Parathyroid adenoma (tissue), 2 donors: Measurements from ENCODE around the gene ASRGL1.

Source experiments
- H2AFZ ChIP-seq: fragments of 300-600 bp; sonication (generic); one replicate; pipeline ENCODE4 v1.7.0; 2017; ENCODE audit warnings: antibody characterized with exemption, mild to moderate bottlenecking
- H3K27ac ChIP-seq: fragments of 300-600 bp; sonication (generic); one replicate; pipeline ENCODE4 v1.7.0; 2017
- H3K27me3 ChIP-seq: fragments of 300-600 bp; sonication (generic); one replicate; pipeline ENCODE4 v1.7.0; 2017; ENCODE audit warnings: low read length; ENCODE audit not compliant: control insufficient read depth, insufficient read depth
- H3K36me3 ChIP-seq: fragments of 300-600 bp; sonication (generic); one replicate; pipeline ENCODE4 v1.7.0; 2017; ENCODE audit warnings: low read length; ENCODE audit not compliant: control insufficient read depth, insufficient read depth
- H3K4me1 ChIP-seq: fragments of 300-600 bp; sonication (generic); one replicate; pipeline ENCODE4 v1.7.0; 2017; ENCODE audit warnings: control low read depth
- H3K4me2 ChIP-seq: fragments of 300-600 bp; sonication (generic); one replicate; pipeline ENCODE4 v1.7.0; 2017; ENCODE audit warnings: low read length
- H3K4me3 ChIP-seq: fragments of 300-600 bp; sonication (generic); one replicate; pipeline ENCODE4 v1.7.0; 2017; ENCODE audit warnings: low read depth, low read length
- H3K79me2 ChIP-seq: fragments of 300-600 bp; sonication (generic); one replicate; pipeline ENCODE4 v1.7.0; 2017; ENCODE audit warnings: control low read depth
- H3K9ac ChIP-seq: fragments of 300-600 bp; sonication (generic); one replicate; pipeline ENCODE4 v1.7.0; 2017; ENCODE audit warnings: mild to moderate bottlenecking
- H3K9me3 ChIP-seq: fragments of 300-600 bp; sonication (generic); one replicate; pipeline ENCODE4 v1.7.0; 2017; ENCODE audit warnings: low read length; ENCODE audit not compliant: control insufficient read depth
- TF ChIP-seq, protein P1 (sequence below): fragments of 300-600 bp; sonication (generic); IDR thresholded peaks from one replicate; pipeline ENCODE4 v1.7.0; 2017; ENCODE audit warnings: antibody characterized with exemption, mild to moderate bottlenecking
- donor health status: primary hyperparathyroidism.

The ASRGL1 gene

DNA sequence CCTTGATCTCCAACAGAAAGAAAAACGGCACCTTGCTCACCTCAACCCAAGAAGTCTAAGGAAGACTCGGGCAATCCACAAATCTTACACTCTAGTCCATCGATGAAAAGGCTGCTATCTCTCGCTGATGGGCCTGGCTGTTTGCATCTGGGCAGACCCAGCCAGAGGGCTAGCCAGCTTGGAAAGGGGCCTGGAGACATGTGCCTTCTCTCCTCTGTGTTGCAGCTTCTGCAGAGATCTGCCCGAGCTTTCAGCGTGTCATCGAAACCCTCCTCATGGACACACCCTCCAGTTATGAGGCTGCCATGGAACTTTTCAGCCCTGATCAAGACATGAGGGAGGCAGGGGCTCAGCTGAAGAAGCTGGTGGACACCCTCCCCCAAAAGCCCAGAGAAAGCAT, 84.7 kb downstream of the ASRGL1 start:
- no peak overlapping the region for H3K9ac ChIP-seq
- H2AFZ ChIP-seq: no peak overlapping the region
- H3K9me3 ChIP-seq: no peaks in the 10 kb centered on the region
- H3K36me3 ChIP-seq: no peaks in the 10 kb centered on the region
- H3K27ac ChIP-seq: no peak overlapping the region
- no peaks in the 10 kb centered on the region for H3K27me3 ChIP-seq
- H3K79me2 ChIP-seq: no peaks in the 10 kb centered on the region
- no peak overlapping the region for H3K4me2 ChIP-seq
- TF ChIP-seq, protein P1, sequence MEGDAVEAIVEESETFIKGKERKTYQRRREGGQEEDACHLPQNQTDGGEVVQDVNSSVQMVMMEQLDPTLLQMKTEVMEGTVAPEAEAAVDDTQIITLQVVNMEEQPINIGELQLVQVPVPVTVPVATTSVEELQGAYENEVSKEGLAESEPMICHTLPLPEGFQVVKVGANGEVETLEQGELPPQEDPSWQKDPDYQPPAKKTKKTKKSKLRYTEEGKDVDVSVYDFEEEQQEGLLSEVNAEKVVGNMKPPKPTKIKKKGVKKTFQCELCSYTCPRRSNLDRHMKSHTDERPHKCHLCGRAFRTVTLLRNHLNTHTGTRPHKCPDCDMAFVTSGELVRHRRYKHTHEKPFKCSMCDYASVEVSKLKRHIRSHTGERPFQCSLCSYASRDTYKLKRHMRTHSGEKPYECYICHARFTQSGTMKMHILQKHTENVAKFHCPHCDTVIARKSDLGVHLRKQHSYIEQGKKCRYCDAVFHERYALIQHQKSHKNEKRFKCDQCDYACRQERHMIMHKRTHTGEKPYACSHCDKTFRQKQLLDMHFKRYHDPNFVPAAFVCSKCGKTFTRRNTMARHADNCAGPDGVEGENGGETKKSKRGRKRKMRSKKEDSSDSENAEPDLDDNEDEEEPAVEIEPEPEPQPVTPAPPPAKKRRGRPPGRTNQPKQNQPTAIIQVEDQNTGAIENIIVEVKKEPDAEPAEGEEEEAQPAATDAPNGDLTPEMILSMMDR: no peak
- H3K4me1 ChIP-seq: no peaks in the 10 kb centered on the region
- no peak overlapping the region for H3K4me3 ChIP-seq

DNA sequence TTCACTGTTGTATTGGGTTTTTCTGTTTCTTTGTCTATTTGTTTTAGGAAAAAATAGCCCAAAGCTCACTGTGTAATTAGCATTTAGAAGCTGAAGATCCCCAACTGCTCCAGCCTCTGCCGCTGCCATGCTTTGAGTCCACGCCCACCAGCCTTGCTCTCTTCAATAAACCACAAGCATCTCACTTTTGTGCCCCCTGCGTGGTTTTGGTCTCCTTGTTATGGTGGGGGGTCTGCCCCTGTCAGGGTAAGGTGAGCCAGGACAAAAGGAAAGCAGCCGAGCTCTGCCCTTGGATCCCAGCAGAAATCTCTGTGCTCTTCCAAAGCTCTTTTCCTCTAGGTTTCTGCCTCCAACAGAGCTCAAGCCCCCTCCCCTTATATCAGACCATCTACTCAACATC, 85.8 kb downstream of the ASRGL1 start:
- TF ChIP-seq, protein P1: no peak
- H2AFZ ChIP-seq: no peak overlapping the region

DNA sequence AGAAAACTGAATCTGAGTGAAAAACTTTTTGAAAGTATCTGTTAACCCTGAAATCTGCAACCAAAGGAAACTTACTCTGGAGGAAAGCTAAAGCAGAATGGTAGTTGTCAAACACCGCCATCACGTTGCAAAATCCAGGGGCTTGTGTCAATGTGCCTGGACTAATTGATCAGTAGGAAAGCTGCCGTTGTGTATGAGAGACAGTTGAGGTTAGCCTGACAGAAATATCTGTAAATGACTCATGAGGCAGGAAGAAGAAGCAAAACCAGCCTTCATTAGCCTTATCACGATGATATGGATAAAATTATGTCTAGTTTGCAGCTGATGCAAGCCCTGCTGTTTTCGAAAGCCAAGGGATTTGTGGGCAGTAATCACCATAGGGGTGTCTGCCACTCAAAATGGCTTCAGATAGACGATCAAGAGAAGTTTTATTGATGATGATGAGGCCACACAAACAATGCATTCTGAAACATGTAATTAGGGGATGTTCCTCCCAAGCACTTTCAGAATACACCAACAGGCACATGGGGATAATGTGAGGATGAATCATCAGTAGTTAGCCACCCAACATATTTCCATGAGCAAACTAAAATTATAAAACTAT, 90.5 kb downstream of the ASRGL1 start:
- Histone ChIP-seq H3K9ac (no peak overlapping the region), H3K4me1 (no peaks in the 10 kb centered on the region), H3K36me3 (no peaks in the 10 kb centered on the region), H2AFZ (no peak overlapping the region), H3K27ac (no peak overlapping the region), H3K4me3 (no peak overlapping the region), H3K79me2 (no peaks in the 10 kb centered on the region), H3K27me3 (no peaks in the 10 kb centered on the region), H3K9me3 (no peaks in the 10 kb centered on the region), H3K4me2 (no peak overlapping the region)
- TF ChIP-seq, protein P1: no peak

More for the DNA sequence above, 85.8 kb downstream of the ASRGL1 start:
- Histone ChIP-seq H3K4me1 (no peaks in the 10 kb centered on the region), H3K4me2 (no peak overlapping the region), H3K9ac (no peak overlapping the region), H3K79me2 (no peaks in the 10 kb centered on the region), H3K36me3 (no peaks in the 10 kb centered on the region), H3K27me3 (no peaks in the 10 kb centered on the region), H3K9me3 (no peaks in the 10 kb centered on the region), H3K27ac (no peak overlapping the region), H3K4me3 (no peak overlapping the region)

DNA sequence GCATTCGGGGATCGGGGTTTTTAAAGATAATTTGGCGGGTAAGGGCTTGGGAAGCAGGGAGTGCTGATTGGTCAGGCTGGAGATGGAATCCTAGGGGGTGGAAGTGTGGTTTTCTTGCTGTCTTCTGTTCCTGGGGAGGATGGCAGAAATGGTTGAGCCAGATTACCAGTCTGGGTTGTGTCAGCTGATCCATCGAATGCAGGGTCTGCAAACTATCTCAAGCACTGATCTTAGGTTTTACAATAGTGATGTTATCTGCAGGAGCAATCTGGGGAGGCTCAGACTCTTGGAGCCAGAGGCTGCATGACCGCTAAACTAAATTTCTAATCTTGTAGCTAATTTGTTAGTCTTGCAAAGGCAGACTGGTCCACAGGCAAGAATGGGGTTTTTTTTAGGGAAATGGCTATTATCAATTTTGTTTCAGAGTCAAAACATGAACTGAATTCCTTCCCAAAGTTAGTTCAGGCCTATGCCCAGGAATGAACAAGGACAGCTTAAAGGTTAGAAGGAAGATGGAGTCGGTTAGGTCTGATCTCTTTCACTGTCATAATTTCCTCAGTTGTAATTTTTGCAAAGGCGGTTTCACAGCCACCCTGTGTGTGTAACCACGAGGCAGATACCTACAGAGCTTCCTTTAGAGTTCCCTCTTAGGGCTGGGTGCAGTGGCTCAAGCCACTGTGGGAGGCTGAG, 91.8 kb downstream of the ASRGL1 start:
- Histone ChIP-seq H3K36me3 (no peaks in the 10 kb centered on the region), H3K9ac (no peak overlapping the region), H3K4me1 (no peaks in the 10 kb centered on the region), H2AFZ (no peak overlapping the region), H3K9me3 (no peaks in the 10 kb centered on the region), H3K79me2 (no peaks in the 10 kb centered on the region), H3K27ac (no peak overlapping the region), H3K4me2 (no peak overlapping the region), H3K4me3 (no peak overlapping the region), H3K27me3 (no peaks in the 10 kb centered on the region)
- TF ChIP-seq, protein P1: no peak

DNA sequence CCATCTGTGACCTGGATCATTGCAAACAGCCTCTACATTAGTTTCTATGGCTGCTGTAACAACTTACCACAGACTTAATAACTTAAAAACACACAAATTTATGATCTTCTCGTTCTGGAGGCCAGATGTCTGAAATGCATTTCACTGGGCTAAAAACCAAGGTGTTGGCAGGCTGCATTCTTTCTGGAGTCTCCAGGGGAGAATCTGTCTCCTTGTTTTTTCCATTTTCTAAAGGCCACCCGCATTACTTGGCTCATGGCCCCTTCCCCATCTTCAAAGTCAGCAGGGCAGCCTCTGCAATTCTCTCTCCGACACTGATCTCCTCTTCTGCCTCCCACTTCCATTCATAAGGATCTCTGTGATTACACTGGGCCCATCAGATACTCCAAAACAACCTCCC, 93.2 kb downstream of the ASRGL1 start:
- H3K79me2 ChIP-seq: no peaks in the 10 kb centered on the region
- no peaks in the 10 kb centered on the region for H3K9me3 ChIP-seq
- H3K4me3 ChIP-seq: no peak overlapping the region
- H3K27me3 ChIP-seq: no peaks in the 10 kb centered on the region
- H3K4me2 ChIP-seq: no peak overlapping the region
- H3K36me3 ChIP-seq: no peaks in the 10 kb centered on the region
- TF ChIP-seq, protein P1: no peak
- H3K4me1 ChIP-seq: no peaks in the 10 kb centered on the region
- H3K9ac ChIP-seq: no peak overlapping the region
- no peak overlapping the region for H2AFZ ChIP-seq
- H3K27ac ChIP-seq: no peak overlapping the region
